CD8-positive, alpha-beta memory T cell (primary cell): Measurements from ENCODE around the gene FOSL2. TPM values are rescaled to one million over a fixed set of nuclear protein-coding genes. Genes with fewer than 3 reads are reported as not detected.
A peak's percentile ranks its signal among the peaks of the same experiment; 100 is the strongest.

Experiments
- CTCF ChIA-PET: fragments of 350-600 bp; sonication (Branson Sonifier 250); formaldehyde crosslinking; loops from one replicate; lab custom pipeline; 2021; ENCODE audit warnings: antibody characterized with exemption; lab: Charles Lee
- POLR2A ChIA-PET: fragments of 350-600 bp; sonication (Branson Sonifier 250); formaldehyde crosslinking; loops from one replicate; lab custom pipeline; 2021; ENCODE audit warnings: antibody characterized with exemption; lab: Charles Lee
- DNase-seq, 5 donors: peaks; one replicate each; pipeline versions ENCODE4 v3.0.0 to v3.0.0-alpha.2; 2020 to 2022; ENCODE audit warnings: mixed read lengths in 1 of 5
- H3K27ac ChIP-seq: one replicate; pipeline ENCODE4 v1.7.0; 2013; ENCODE audit warnings: low read depth, mild to moderate bottlenecking, low read length, moderate library complexity
- H3K27me3 ChIP-seq: 2 replicates; pipeline ENCODE4 v1.7.0; 2013; ENCODE audit warnings: low read length, mild to moderate bottlenecking; ENCODE audit not compliant: insufficient read depth, poor library complexity, severe bottlenecking
- H3K36me3 ChIP-seq: 2 replicates; pipeline ENCODE4 v1.7.0; 2013; ENCODE audit warnings: mild to moderate bottlenecking, low read length, moderate library complexity; ENCODE audit not compliant: insufficient read depth
- H3K4me1 ChIP-seq: 2 replicates; pipeline ENCODE4 v1.7.0; 2013; ENCODE audit warnings: mild to moderate bottlenecking, low read length, moderate library complexity; ENCODE audit not compliant: insufficient read depth
- H3K4me3 ChIP-seq: 2 replicates; pipeline ENCODE4 v1.7.0; 2013; ENCODE audit warnings: mild to moderate bottlenecking, low read length
- H3K9me3 ChIP-seq: 2 replicates; pipeline ENCODE4 v1.7.0; 2013; ENCODE audit warnings: mild to moderate bottlenecking, low read length
- H3K27ac Mint-ChIP-seq, 8 donors: one replicate each; pipeline ENCODE4 v1.8.0; 2020 to 2021; ENCODE audit warnings: mixed read lengths in 8 of 8, mild to moderate bottlenecking in 6 of 8, inconsistent platforms in 3 of 8, moderate library complexity in 3 of 8
- H3K27me3 Mint-ChIP-seq, 2 donors: one replicate each; pipeline ENCODE4 v1.8.0; 2020 to 2021; ENCODE audit warnings: mixed read lengths in 2 of 2, mild to moderate bottlenecking in 1 of 2, moderate library complexity in 1 of 2
- H3K36me3 Mint-ChIP-seq, 3 donors: one replicate each; pipeline ENCODE4 v1.8.0; 2020 to 2021; ENCODE audit warnings: mixed read lengths in 3 of 3, inconsistent platforms in 1 of 3, mild to moderate bottlenecking in 1 of 3
- H3K4me1 Mint-ChIP-seq, 3 donors: one replicate each; pipeline ENCODE4 v1.8.0; 2020 to 2021; ENCODE audit warnings: mixed read lengths in 3 of 3, inconsistent platforms in 1 of 3, mild to moderate bottlenecking in 1 of 3
- H3K4me3 Mint-ChIP-seq, 7 donors: one replicate each; pipeline ENCODE4 v1.8.0; 2020 to 2021; ENCODE audit warnings: mixed read lengths in 7 of 7, mild to moderate bottlenecking in 6 of 7, moderate library complexity in 4 of 7, inconsistent platforms in 2 of 7
- H3K9me3 Mint-ChIP-seq, 5 donors: one replicate each; pipeline ENCODE4 v1.8.0; 2020 to 2022; ENCODE audit warnings: mixed read lengths in 5 of 5, mild to moderate bottlenecking in 3 of 5, moderate library complexity in 2 of 5, inconsistent platforms in 1 of 5
- polyA plus RNA-seq: library from polyadenylated mRNA; unstranded; fragments of 300-500 nt; fragmentation: Illumina TruSeq; gene quantifications from one replicate; pipeline ENCODE4 v1.2.3, GENCODE V29; 2021
- total RNA-seq, 2 experiments: library from RNA; stranded (reverse); gene quantifications; one replicate each; pipeline ENCODE4 v1.2.3, GENCODE V29; 2021

The FOSL2 gene
- total and polyA plus RNA-seq, 3 experiments from 2014 or later, result 14.1 to 47.3 (median 46.2) TPM

GRCh38 chr2:28352610-28353195, 40.0 kb upstream of the FOSL2 start:
- H3K27me3 Mint-ChIP-seq, result no peaks in the 10 kb centered on the region
- H3K9me3 Mint-ChIP-seq, result no peaks in the 10 kb centered on the region
- H3K27ac Mint-ChIP-seq, result peak overlapping the region in 2 of 8 donors; percentile 26 to 66
- no peaks in the 10 kb centered on the region for H3K27me3 ChIP-seq
- DNase-seq, result peak in 1 of 5 donors; percentile 38
- H3K36me3 ChIP-seq, result no peaks in the 10 kb centered on the region
- H3K36me3 Mint-ChIP-seq, result no peaks in the 10 kb centered on the region
- H3K27ac ChIP-seq, result no peak overlapping the region
- ChIA-PET CTCF (no interaction called here), POLR2A (no interaction called here)
- no peak overlapping the region for H3K4me3 ChIP-seq
- peaks cover 33% of the 10 kb centered on the region for H3K4me1 ChIP-seq
- H3K9me3 ChIP-seq, result no peaks in the 10 kb centered on the region
- H3K4me1 Mint-ChIP-seq, result peaks cover 28 to 40% (median 29%) of the 10 kb centered on the region in 3 donors
- no peak overlapping the region for H3K4me3 Mint-ChIP-seq

GRCh38 chr2:28354920-28355520, 37.6 kb upstream of the FOSL2 start:
- no peak for DNase-seq
- peak overlapping the region in 1 of 7 donors; percentile 56 for H3K4me3 Mint-ChIP-seq

GRCh38 chr2:28355521-28356094, 37.0 kb upstream of the FOSL2 start:
- peaks cover 34 to 47% (median 39%) of the 10 kb centered on the region in 3 donors for H3K4me1 Mint-ChIP-seq
- Histone ChIP-seq H3K36me3 (no peaks in the 10 kb centered on the region), H3K9me3 (no peaks in the 10 kb centered on the region), H3K4me3 (no peak overlapping the region), H3K27me3 (no peaks in the 10 kb centered on the region), H3K4me1 (peaks cover 38% of the 10 kb centered on the region), H3K27ac (peak overlapping the region; percentile 51)
- POLR2A ChIA-PET, result no interaction called here
- CTCF ChIA-PET, result interaction anchor here (0.9 kb wide), 1 partner anchor 66 kb away, joined by 3 read pairs; no protein-coding TSS in a partner anchor
- H3K36me3 Mint-ChIP-seq, result no peaks in the 10 kb centered on the region
- peak in 1 of 5 donors; percentile 35 for DNase-seq
- peak overlapping the region in 1 of 7 donors; percentile 24 for H3K4me3 Mint-ChIP-seq
- H3K27me3 Mint-ChIP-seq, result peaks cover 0 to 5% of the 10 kb centered on the region in 2 donors
- H3K9me3 Mint-ChIP-seq, result peaks cover 0 to 2% (median 0%) of the 10 kb centered on the region in 5 donors
- H3K27ac Mint-ChIP-seq, result peak overlapping the region in 7 of 8 donors; percentile 85 to 97 (median 91)

More at GRCh38 chr2:28354920-28355520, 37.6 kb upstream of the FOSL2 start:
- no peaks in the 10 kb centered on the region for H3K9me3 ChIP-seq
- no peak overlapping the region for H3K27ac ChIP-seq
- ChIA-PET POLR2A (no interaction called here), CTCF (interaction anchor here (0.9 kb wide), 1 partner anchor 66 kb away, joined by 3 read pairs; no protein-coding TSS in a partner anchor)
- no peaks in the 10 kb centered on the region for H3K27me3 ChIP-seq
- H3K9me3 Mint-ChIP-seq, result peaks cover 0 to 2% (median 0%) of the 10 kb centered on the region in 5 donors
- H3K4me1 ChIP-seq, result peaks cover 32% of the 10 kb centered on the region
- no peaks in the 10 kb centered on the region for H3K36me3 ChIP-seq
- H3K27ac Mint-ChIP-seq, result peak overlapping the region in 7 of 8 donors; percentile 42 to 97 (median 83)
- H3K4me3 ChIP-seq, result no peak overlapping the region
- peaks cover 30 to 43% (median 34%) of the 10 kb centered on the region in 3 donors for H3K4me1 Mint-ChIP-seq
- H3K27me3 Mint-ChIP-seq, result peaks cover 0 to 5% of the 10 kb centered on the region in 2 donors
- no peaks in the 10 kb centered on the region for H3K36me3 Mint-ChIP-seq

- Histone ChIP-seq H3K36me3 (no peaks in the 10 kb centered on the region), H3K4me1 (peaks cover 44% of the 10 kb centered on the region), H3K27me3 (no peaks in the 10 kb centered on the region), H3K9me3 (no peaks in the 10 kb centered on the region), H3K27ac (peak overlapping the region; percentile 51), H3K4me3 (no peak overlapping the region)
- Mint-ChIP-seq H3K4me3 (peak overlapping the region in 1 of 7 donors; percentile 24), H3K4me1 (peaks cover 40 to 54% (median 45%) of the 10 kb centered on the region in 3 donors), H3K9me3 (peaks cover 0 to 2% (median 0%) of the 10 kb centered on the region in 5 donors), H3K36me3 (no peaks in the 10 kb centered on the region), H3K27me3 (peaks cover 0 to 5% of the 10 kb centered on the region in 2 donors), H3K27ac (peak overlapping the region in 7 of 8 donors; percentile 87 to 97 (median 92))
- ChIA-PET CTCF (no interaction called here), POLR2A (no interaction called here)
- DNase-seq, result peak in 4 of 5 donors; percentile 26 to 64 (median 36)
Observed at GRCh38 chr2:28356095-28356911, 36.4 kb upstream of the FOSL2 start.

- Histone ChIP-seq H3K27me3 (no peaks in the 10 kb centered on the region), H3K36me3 (no peaks in the 10 kb centered on the region), H3K9me3 (no peaks in the 10 kb centered on the region), H3K27ac (no peak overlapping the region), H3K4me1 (peaks cover 47% of the 10 kb centered on the region), H3K4me3 (no peak overlapping the region)
- no peak for DNase-seq
- CTCF ChIA-PET, result no interaction called here
- POLR2A ChIA-PET, result interaction anchor here (0.6 kb wide), 1 partner anchor 1002 kb away, joined by 4 read pairs; no protein-coding TSS in a partner anchor
- peaks cover 40 to 56% (median 46%) of the 10 kb centered on the region in 3 donors for H3K4me1 Mint-ChIP-seq
- H3K9me3 Mint-ChIP-seq, result peaks cover 0 to 2% (median 0%) of the 10 kb centered on the region in 5 donors
- H3K4me3 Mint-ChIP-seq, result no peak overlapping the region
- no peaks in the 10 kb centered on the region for H3K36me3 Mint-ChIP-seq
- H3K27me3 Mint-ChIP-seq, result peaks cover 0 to 5% of the 10 kb centered on the region in 2 donors
- peak overlapping the region in 7 of 8 donors; percentile 84 to 99 (median 92) for H3K27ac Mint-ChIP-seq
Observed at GRCh38 chr2:28357055-28357454, 35.6 kb upstream of the FOSL2 start.

GRCh38 chr2:28357948-28358667, 34.5 kb upstream of the FOSL2 start:
- peak overlapping the region; percentile 92 to 100 (median 98) for H3K27ac Mint-ChIP-seq
- H3K4me1 ChIP-seq, result peaks cover 53% of the 10 kb centered on the region
- peaks cover 0 to 2% (median 0%) of the 10 kb centered on the region in 5 donors for H3K9me3 Mint-ChIP-seq
- no peaks in the 10 kb centered on the region for H3K36me3 Mint-ChIP-seq
- H3K27ac ChIP-seq, result peak overlapping the region; percentile 67
- H3K4me1 Mint-ChIP-seq, result peaks cover 47 to 61% (median 53%) of the 10 kb centered on the region in 3 donors
- CTCF ChIA-PET, result no interaction called here
- H3K9me3 ChIP-seq, result no peaks in the 10 kb centered on the region
- H3K27me3 ChIP-seq, result no peaks in the 10 kb centered on the region
- POLR2A ChIA-PET, result interaction anchor here (0.7 kb wide), 1 partner anchor 730 kb away, joined by 3 read pairs; no protein-coding TSS in a partner anchor
- H3K27me3 Mint-ChIP-seq, result peaks cover 0 to 5% of the 10 kb centered on the region in 2 donors
- H3K36me3 ChIP-seq, result no peaks in the 10 kb centered on the region
- peak overlapping the region in 3 of 7 donors; percentile 19 to 75 (median 25) for H3K4me3 Mint-ChIP-seq
- no peak overlapping the region for H3K4me3 ChIP-seq
- no peak for DNase-seq

GRCh38 chr2:28358668-28359201, 33.9 kb upstream of the FOSL2 start:
- H3K27me3 Mint-ChIP-seq, result peaks cover 0 to 5% of the 10 kb centered on the region in 2 donors
- peaks cover 60% of the 10 kb centered on the region for H3K4me1 ChIP-seq
- H3K9me3 Mint-ChIP-seq, result peaks cover 0 to 2% (median 0%) of the 10 kb centered on the region in 5 donors
- CTCF ChIA-PET, result no interaction called here
- peak overlapping the region; percentile 92 to 100 (median 98) for H3K27ac Mint-ChIP-seq
- H3K4me1 Mint-ChIP-seq, result peaks cover 52 to 65% (median 53%) of the 10 kb centered on the region in 3 donors
- DNase-seq, result no peak
- peak overlapping the region; percentile 25 for H3K4me3 ChIP-seq
- peak overlapping the region; percentile 67 for H3K27ac ChIP-seq
- peak overlapping the region; percentile 68 to 93 (median 75) for H3K4me3 Mint-ChIP-seq
- H3K9me3 ChIP-seq, result no peaks in the 10 kb centered on the region
- POLR2A ChIA-PET, result interaction anchor here (0.7 kb wide), 1 partner anchor 730 kb away, joined by 3 read pairs; no protein-coding TSS in a partner anchor
- H3K27me3 ChIP-seq, result no peaks in the 10 kb centered on the region
- no peaks in the 10 kb centered on the region for H3K36me3 Mint-ChIP-seq
- no peaks in the 10 kb centered on the region for H3K36me3 ChIP-seq
